ENCODE data around the gene SPEM1. TPM values are rescaled to one million over a fixed set of nuclear protein-coding genes. Genes with fewer than 3 reads are reported as not detected.

Gene SPEM1
- 0.22 TPM in 1 of 2 replicates, not detected in the other for total RNA-seq

GRCh38 chr17:7419819-7420610 lies at the start of gene SPEM1:
Gene SPEM1 (plus strand): TSS chr17:7420324. CDS start chr17:7420385, 61 bp downstream.
- intact Hi-C loops (cut with micrococcal nuclease) = no loop called here

- intact Hi-C loops (cut with micrococcal nuclease) = no loop called here
Measured at GRCh38 chr17:7370853-7371252, 49.3 kb upstream of the SPEM1 start.

GRCh38 chr17:7374353-7374752 lies 45.8 kb upstream of the SPEM1 start:
- intact Hi-C loops (cut with micrococcal nuclease) = no loop called here

- intact Hi-C loops (cut with micrococcal nuclease) = no loop called here
Measured at GRCh38 chr17:7379134-7379533, 41.0 kb upstream of the SPEM1 start.

- intact Hi-C loops (cut with micrococcal nuclease) = no loop called here
Measured at GRCh38 chr17:7380321-7380720, 39.8 kb upstream of the SPEM1 start.

- intact Hi-C loops (cut with micrococcal nuclease) = no loop called here
Measured at GRCh38 chr17:7380855-7381683, 39.1 kb upstream of the SPEM1 start, which contains the start of gene TNK1. Gene TNK1 (plus strand): TSS chr17:7381089. CDS start chr17:7382927, 1,838 bp downstream.

- intact Hi-C loops (cut with micrococcal nuclease) = no loop called here
Measured at GRCh38 chr17:7382901-7383300, 37.2 kb upstream of the SPEM1 start.

GRCh38 chr17:7383371-7383741 lies 36.8 kb upstream of the SPEM1 start:
- intact Hi-C loops (cut with micrococcal nuclease) = no loop called here

- intact Hi-C loops (cut with micrococcal nuclease) = loop anchor here (1.0 to 2.0 kb wide), 5 partner anchors 10 to 177 kb away; partner anchors contain the start of genes NEURL4, PLSCR3, SENP3 and TMEM102
Measured at GRCh38 chr17:7383742-7384488, 36.2 kb upstream of the SPEM1 start.

- intact Hi-C loops (cut with micrococcal nuclease) = loop anchor here (1.0 to 2.0 kb wide), 5 partner anchors 10 to 177 kb away; partner anchors contain the start of genes NEURL4, PLSCR3, SENP3 and TMEM102
Measured at GRCh38 chr17:7384489-7385081, 35.5 kb upstream of the SPEM1 start.

- intact Hi-C loops (cut with micrococcal nuclease) = no loop called here
Measured at GRCh38 chr17:7388856-7389255, 31.3 kb upstream of the SPEM1 start.

- intact Hi-C loops (cut with micrococcal nuclease) = no loop called here
Measured at GRCh38 chr17:7389924-7390910, 29.9 kb upstream of the SPEM1 start.

- intact Hi-C loops (cut with micrococcal nuclease) = no loop called here
Measured at GRCh38 chr17:7391307-7391706, 28.8 kb upstream of the SPEM1 start.

GRCh38 chr17:7392696-7393612 lies 27.2 kb upstream of the SPEM1 start:
- intact Hi-C loops (cut with micrococcal nuclease) = no loop called here

- intact Hi-C loops (cut with micrococcal nuclease) = loop anchor here (1.0 to 2.0 kb wide), 9 partner anchors 10 to 189 kb away; partner anchors contain the start of genes NEURL4, POLR2A, TMEM102 and TMEM256
Measured at GRCh38 chr17:7393613-7394451, 26.3 kb upstream of the SPEM1 start.

GRCh38 chr17:7394452-7395191 lies 25.5 kb upstream of the SPEM1 start, which contains the start of gene PLSCR3:
Gene PLSCR3 (minus strand): TSS chr17:7394525. CDS start chr17:7394110, 415 bp downstream.
- intact Hi-C loops (cut with micrococcal nuclease) = loop anchor here (1.0 to 2.0 kb wide), 9 partner anchors 10 to 189 kb away; partner anchors contain the start of genes NEURL4, POLR2A, TMEM102 and TMEM256

GRCh38 chr17:7396147-7396546 lies 24.0 kb upstream of the SPEM1 start:
- intact Hi-C loops (cut with micrococcal nuclease) = no loop called here

Measured in T-helper 1 cell treated with Interleukin-12 subunit alpha and Interleukin-12 subunit beta and Interleukin-4 antibody, amounts not matched to agents 30 ng/mL and 1 ng/mL, for 36 hours (primary cell).